Osteoblast (primary cell): ENCODE results near the gene NUP153. TPM values are rescaled to one million over a fixed set of nuclear protein-coding genes. Genes with fewer than 3 reads are reported as not detected.

ENCODE experiments used
- DNase-seq: peaks from one replicate; pipeline ENCODE4 v3.0.0; 2011; ENCODE audit warnings: low spot score, mixed read lengths; ENCODE audit not compliant: insufficient read length; ENCODE audit errors: missing footprints
- H2AFZ ChIP-seq: 2 replicates; pipeline ENCODE4 v1.6.0; 2011; ENCODE audit warnings: mild to moderate bottlenecking, low read length
- H3K27ac ChIP-seq: 2 replicates; pipeline ENCODE4 v1.5.1; 2011; ENCODE audit warnings: mild to moderate bottlenecking, low read depth, low read length, moderate library complexity
- H3K27me3 ChIP-seq: 2 replicates; pipeline ENCODE4 v1.6.0; 2012; ENCODE audit warnings: mild to moderate bottlenecking, control low read depth, inconsistent platforms, low read length, moderate library complexity; ENCODE audit not compliant: insufficient read depth
- H3K36me3 ChIP-seq: 2 replicates; pipeline ENCODE4 v1.5.1; 2011; ENCODE audit warnings: mild to moderate bottlenecking, low read length, control low read depth, moderate library complexity; ENCODE audit not compliant: insufficient read depth
- H3K4me1 ChIP-seq: 2 replicates; pipeline ENCODE4 v1.5.1; 2011; ENCODE audit warnings: mild to moderate bottlenecking, low read length, control low read depth, moderate library complexity; ENCODE audit not compliant: insufficient read depth
- H3K4me2 ChIP-seq: 2 replicates; pipeline ENCODE4 v1.6.0; 2011; ENCODE audit warnings: mild to moderate bottlenecking, low read length; ENCODE audit not compliant: insufficient read depth
- H3K4me3 ChIP-seq: fragments of 200-600 bp; sonication (generic); 3 replicates; pipeline ENCODE4 v1.5.1; 2012; ENCODE audit warnings: mild to moderate bottlenecking, low read length, inconsistent platforms; ENCODE audit not compliant: insufficient read depth
- H3K79me2 ChIP-seq: 2 replicates; pipeline ENCODE4 v1.6.0; 2012; ENCODE audit warnings: mild to moderate bottlenecking, low read length, control low read depth, inconsistent platforms; ENCODE audit not compliant: insufficient read depth
- H3K9me3 ChIP-seq: 2 replicates; pipeline ENCODE4 v1.5.1; 2011; ENCODE audit warnings: low read depth, low read length, control low read depth
- H4K20me1 ChIP-seq: 2 replicates; pipeline ENCODE4 v1.6.0; 2012; ENCODE audit warnings: mild to moderate bottlenecking, low read length, control low read depth; ENCODE audit not compliant: insufficient read depth
- total RNA-seq: library from RNA; depleted of rRNA; stranded (reverse); fragments of >200 nt; gene quantifications from 2 replicates; pipeline ENCODE4 v1.2.3, GENCODE V29; 2012
- TF ChIP-seq, protein P1 (sequence below): IDR thresholded peaks from 2 replicates; pipeline ENCODE4 v1.5.1; 2011; ENCODE audit warnings: mild to moderate bottlenecking, low read depth, low read length, moderate library complexity; ENCODE audit errors: extremely low read depth

Gene NUP153
- total RNA-seq, 1 donor = 28.6 TPM

DNA sequence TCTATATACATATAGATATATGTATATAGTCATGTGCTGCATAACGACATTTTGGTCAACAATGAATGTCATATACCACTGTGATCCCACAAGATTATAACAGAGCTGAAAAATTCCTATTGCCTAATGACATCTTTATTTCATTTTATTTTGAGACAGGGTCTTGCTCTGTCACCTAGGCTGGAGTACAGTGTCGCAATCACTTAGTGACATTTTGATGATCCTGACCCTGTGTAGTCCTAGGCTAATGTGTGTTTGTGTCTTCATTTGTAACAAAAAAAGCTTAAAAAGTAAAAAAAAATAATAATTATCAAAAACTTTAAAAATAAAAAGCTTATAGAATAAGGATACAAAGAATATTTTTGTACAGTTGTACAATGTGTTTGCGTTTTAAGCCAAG is 110.6 kb downstream of the NUP153 start:
- no peak overlapping the region for H3K4me3 ChIP-seq
- no peaks in the 10 kb centered on the region for H4K20me1 ChIP-seq
- no peak for DNase-seq
- no peak overlapping the region for H3K4me2 ChIP-seq
- H3K36me3 ChIP-seq = no peaks in the 10 kb centered on the region
- H3K27me3 ChIP-seq = no peaks in the 10 kb centered on the region
- H2AFZ ChIP-seq = no peak overlapping the region
- H3K9me3 ChIP-seq = no peaks in the 10 kb centered on the region
- H3K79me2 ChIP-seq = peaks cover 10% of the 10 kb centered on the region
- TF ChIP-seq, protein P1, sequence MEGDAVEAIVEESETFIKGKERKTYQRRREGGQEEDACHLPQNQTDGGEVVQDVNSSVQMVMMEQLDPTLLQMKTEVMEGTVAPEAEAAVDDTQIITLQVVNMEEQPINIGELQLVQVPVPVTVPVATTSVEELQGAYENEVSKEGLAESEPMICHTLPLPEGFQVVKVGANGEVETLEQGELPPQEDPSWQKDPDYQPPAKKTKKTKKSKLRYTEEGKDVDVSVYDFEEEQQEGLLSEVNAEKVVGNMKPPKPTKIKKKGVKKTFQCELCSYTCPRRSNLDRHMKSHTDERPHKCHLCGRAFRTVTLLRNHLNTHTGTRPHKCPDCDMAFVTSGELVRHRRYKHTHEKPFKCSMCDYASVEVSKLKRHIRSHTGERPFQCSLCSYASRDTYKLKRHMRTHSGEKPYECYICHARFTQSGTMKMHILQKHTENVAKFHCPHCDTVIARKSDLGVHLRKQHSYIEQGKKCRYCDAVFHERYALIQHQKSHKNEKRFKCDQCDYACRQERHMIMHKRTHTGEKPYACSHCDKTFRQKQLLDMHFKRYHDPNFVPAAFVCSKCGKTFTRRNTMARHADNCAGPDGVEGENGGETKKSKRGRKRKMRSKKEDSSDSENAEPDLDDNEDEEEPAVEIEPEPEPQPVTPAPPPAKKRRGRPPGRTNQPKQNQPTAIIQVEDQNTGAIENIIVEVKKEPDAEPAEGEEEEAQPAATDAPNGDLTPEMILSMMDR = no peak
- H3K27ac ChIP-seq = no peak overlapping the region
- H3K4me1 ChIP-seq = peaks cover 4% of the 10 kb centered on the region

DNA sequence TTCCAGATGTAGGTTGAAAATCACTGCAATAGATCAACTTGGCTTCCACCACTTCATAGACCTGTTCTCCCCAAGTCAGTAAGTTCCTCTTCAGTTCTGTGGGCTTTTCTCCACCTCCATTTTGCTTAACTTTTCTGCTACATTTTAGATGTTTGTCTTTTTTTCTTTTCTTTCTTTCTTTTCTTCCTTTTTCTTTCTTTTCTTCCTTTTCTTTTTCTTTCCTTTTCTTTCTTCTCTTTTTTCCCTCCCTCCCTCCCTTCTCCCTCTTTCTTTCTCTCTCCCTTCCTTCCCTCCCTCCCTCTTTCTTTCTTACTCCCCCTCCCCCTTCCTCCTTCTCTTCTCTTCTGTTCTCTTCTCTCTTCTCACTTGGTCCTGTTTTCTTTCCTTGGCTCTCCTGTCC is 113.5 kb downstream of the NUP153 start:
- Histone ChIP-seq H3K4me3 (no peak overlapping the region), H3K36me3 (no peaks in the 10 kb centered on the region), H3K4me2 (no peak overlapping the region), H3K27me3 (no peaks in the 10 kb centered on the region), H2AFZ (no peak overlapping the region), H3K4me1 (peaks cover 8% of the 10 kb centered on the region), H3K9me3 (no peaks in the 10 kb centered on the region), H4K20me1 (no peaks in the 10 kb centered on the region), H3K79me2 (no peaks in the 10 kb centered on the region), H3K27ac (no peak overlapping the region)
- no peak for DNase-seq
- TF ChIP-seq, protein P1 = no peak

DNA sequence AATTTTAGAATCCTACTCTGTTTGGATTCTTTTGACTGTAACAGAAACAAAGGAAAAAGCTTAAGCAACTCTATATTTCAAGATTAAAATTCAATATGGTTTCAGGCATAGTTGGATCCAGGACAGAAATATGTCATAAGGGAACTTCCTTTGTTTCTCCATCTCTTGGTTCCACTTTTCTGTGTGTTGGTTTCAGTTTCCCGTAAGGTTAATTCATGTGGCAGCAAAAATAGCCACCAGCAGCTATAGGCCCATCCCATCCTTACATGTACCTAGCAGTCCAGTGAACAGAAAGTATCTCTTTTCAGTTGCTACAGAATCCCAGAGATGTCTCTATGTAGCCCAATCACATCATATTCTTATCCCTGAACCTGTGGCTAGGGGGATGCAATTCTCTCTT is 115.4 kb downstream of the NUP153 start:
- Histone ChIP-seq H3K4me1 (peaks cover 8% of the 10 kb centered on the region), H4K20me1 (no peaks in the 10 kb centered on the region), H3K4me2 (no peak overlapping the region), H3K4me3 (no peak overlapping the region), H3K9me3 (no peaks in the 10 kb centered on the region), H2AFZ (no peak overlapping the region), H3K36me3 (no peaks in the 10 kb centered on the region), H3K27me3 (no peaks in the 10 kb centered on the region), H3K27ac (no peak overlapping the region), H3K79me2 (no peaks in the 10 kb centered on the region)
- no peak for DNase-seq
- TF ChIP-seq, protein P1 = no peak

DNA sequence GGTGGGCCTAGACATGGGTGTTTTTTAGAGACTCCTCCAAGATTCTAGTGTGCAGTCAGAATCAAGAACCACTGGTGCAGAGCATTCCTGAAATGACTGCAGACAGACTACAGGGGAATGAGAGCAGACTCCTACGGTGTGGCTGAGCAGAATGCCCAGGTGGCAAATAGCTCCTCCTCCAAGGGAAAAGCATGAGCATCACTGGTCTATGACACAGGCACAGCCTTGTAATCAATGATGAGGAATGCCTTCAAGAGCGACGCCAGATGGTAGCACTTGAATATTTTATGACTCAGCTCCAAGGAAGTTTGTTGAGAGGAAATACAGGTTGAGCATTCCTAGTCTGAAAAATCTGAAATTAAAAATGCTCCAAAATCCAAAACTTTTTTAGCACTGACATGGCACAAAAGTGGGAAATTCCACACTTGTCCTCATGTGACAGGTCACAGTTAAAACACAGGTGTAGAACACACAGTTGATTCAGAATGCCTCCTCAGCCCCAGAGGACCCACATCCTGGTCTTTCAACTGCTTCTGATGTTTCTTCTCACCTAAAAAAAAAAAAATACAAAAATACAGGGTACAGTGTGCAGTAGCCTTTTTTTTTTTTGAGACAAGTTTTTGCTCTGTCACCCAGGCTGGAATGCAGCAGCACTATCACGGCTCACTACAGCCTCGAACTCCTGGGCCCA is 117.2 kb downstream of the NUP153 start:
- Histone ChIP-seq H4K20me1 (no peaks in the 10 kb centered on the region), H3K9me3 (no peaks in the 10 kb centered on the region), H3K79me2 (no peaks in the 10 kb centered on the region), H3K27me3 (no peaks in the 10 kb centered on the region), H3K27ac (no peak overlapping the region), H3K4me2 (no peak overlapping the region), H3K4me1 (peaks cover 8% of the 10 kb centered on the region), H2AFZ (no peak overlapping the region), H3K36me3 (no peaks in the 10 kb centered on the region), H3K4me3 (no peak overlapping the region)
- TF ChIP-seq, protein P1 = peak; percentile 17
- peak; percentile 92 for DNase-seq
